H1 (cell line): Measurements from ENCODE around the gene DNAJB5. TPM values are rescaled to one million over a fixed set of nuclear protein-coding genes. Genes with fewer than 3 reads are reported as not detected.

Experiments
- MAFK ChIP-seq: IDR thresholded peaks from 2 replicates; pipeline ENCODE4 v1.6.1; 2012; ENCODE audit warnings: low read depth, mild to moderate bottlenecking, improper control_type of control experiment, low read length
- NANOG ChIP-seq: IDR thresholded peaks from 2 replicates; pipeline ENCODE4 v1.6.1; 2011; ENCODE audit warnings: low read length, low read depth, mild to moderate bottlenecking, inconsistent platforms; ENCODE audit not compliant: insufficient read depth, poor library complexity, severe bottlenecking
- SIN3A ChIP-seq, 2 experiments: IDR thresholded peaks in 1 of 2; conservative IDR thresholded peaks in 1 of 2; 2 replicates each; pipeline ENCODE4 v1.6.1; 2011 to 2012; ENCODE audit warnings: low read length in 2 of 2, improper control_type of control experiment in 1 of 2, low read depth in 1 of 2, mild to moderate bottlenecking in 1 of 2
- polyA plus RNA-seq, 7 experiments: library from polyadenylated mRNA; depleted of rRNA in 3 of 7; stranded (reverse) in 5 of 7; unstranded in 2 of 7; fragments of >200 nt in 5 of 7; fragments of 200-250 nt in 2 of 7; gene quantifications; 1 replicate in 5 of 7; 2 replicates in 1 of 7; 4 replicates in 1 of 7; pipeline versions ENCODE4 v1.2.1 to v1.2.3, GENCODE V29; 2011 to 2013; ENCODE audit warnings: missing spikeins in 2 of 7, mixed read lengths in 2 of 7
- total RNA-seq: library from RNA; stranded (reverse); fragmentation: NEBNext Ultra II Directional; extraction: Animal tissue kit (Norgen Biotek cat#: 25700); gene quantifications from 2 replicates; pipeline ENCODE4 v1.2.1, GENCODE V29; 2021

DNAJB5 gene
- total and polyA plus RNA-seq, 2 of the 8 experiments (the other 6 are each of a cell fraction or from before 2014, with no cell fraction given): 25.0 to 34.1 TPM

DNA sequence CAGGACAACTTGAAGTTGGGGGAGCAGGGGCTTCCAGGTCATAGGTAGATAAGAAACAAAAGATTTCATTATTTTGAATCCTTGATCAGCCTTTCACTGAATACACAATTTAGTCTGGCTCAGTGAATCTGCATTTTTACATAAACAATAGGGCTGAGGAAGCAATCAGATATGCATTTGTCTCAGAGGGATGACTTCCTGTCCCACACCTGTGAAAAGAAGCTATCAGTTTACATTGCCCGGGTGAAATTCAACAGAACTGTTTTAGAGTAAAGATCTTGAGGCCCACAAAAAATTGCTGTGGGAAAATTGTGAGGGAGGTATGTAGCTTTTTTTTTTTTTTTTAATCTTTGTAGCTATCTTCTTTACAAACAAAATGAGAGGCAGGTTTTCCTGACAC, 38.3 kb downstream of the DNAJB5 start (continued):
- TF ChIP-seq SIN3A (conservative IDR thresholded peaks at IDR 0.05 in 1 of 2, IDR thresholded peaks at IDR 0.05 in 1 of 2; ENCODE audit: low read depth in 1 of 2, low read length in 2 of 2) (no peak), NANOG (no peak), MAFK (no peak)
